K562 (cell line): ENCODE measurements around the gene SPRY4. TPM values are rescaled to one million over a fixed set of nuclear protein-coding genes. Genes with fewer than 3 reads are reported as not detected.
A peak's percentile ranks its signal among the peaks of the same experiment; 100 is the strongest.

Experiments
- BRCA1 ChIP-seq, 2 experiments: fragments of 450-650 bp in 1 of 2; sonication (generic) in 1 of 2; formaldehyde crosslinking in 1 of 2; IDR thresholded peaks; 2 replicates each; pipeline versions ENCODE4 v1.5.0 to v1.6.1; 2017 to 2020; ENCODE audit warnings: mild to moderate bottlenecking in 1 of 2, missing genetic modification reagents in 1 of 2
- EP300 ChIP-seq: IDR thresholded peaks from 2 replicates; pipeline ENCODE4 v1.6.1; 2012; ENCODE audit warnings: low read length, improper control_type of control experiment
- ETV5 ChIP-seq: sonication (generic); formaldehyde crosslinking; IDR thresholded peaks from 2 replicates; pipeline ENCODE4 v1.4.0; 2020; ENCODE audit warnings: low read depth, mild to moderate bottlenecking, missing genetic modification reagents
- HNRNPLL ChIP-seq: fragments of 200-400 bp; formaldehyde crosslinking; IDR thresholded peaks from 2 replicates; pipeline ENCODE4 v1.6.1; 2017; ENCODE audit warnings: low read length, low read depth, mild to moderate bottlenecking; ENCODE audit not compliant: poor library complexity, severe bottlenecking
- MEIS2 ChIP-seq: fragments of 450-650 bp; IDR thresholded peaks from 2 replicates; pipeline ENCODE4 v1.6.1; 2014; ENCODE audit warnings: mild to moderate bottlenecking; ENCODE audit not compliant: partially characterized antibody
- SIN3A ChIP-seq, 2 experiments: fragments of 150-350 bp in 1 of 2; IDR thresholded peaks; 2 replicates each; pipeline ENCODE4 v1.6.1; 2011 to 2016; ENCODE audit warnings: borderline replicate concordance in 2 of 2, low read depth in 2 of 2, low read length in 2 of 2, mild to moderate bottlenecking in 2 of 2, moderate library complexity in 2 of 2; ENCODE audit not compliant: control insufficient read depth in 1 of 2
- SNIP1 ChIP-seq: fragments of 450-650 bp; IDR thresholded peaks from 2 replicates; pipeline ENCODE4 v1.7.1; 2017; ENCODE audit warnings: low read depth, mild to moderate bottlenecking
- ZFP30 ChIP-seq: fragments of 250-450 bp; sonication (Bioruptor Pico); IDR thresholded peaks from 2 replicates; pipeline ENCODE4 v1.8.0; 2022; ENCODE audit warnings: moderate library complexity, mild to moderate bottlenecking, inconsistent platforms, borderline replicate concordance
- polyA plus RNA-seq, 8 experiments: library from polyadenylated mRNA; depleted of rRNA in 4 of 8; stranded (reverse) in 5 of 8; unstranded in 3 of 8; fragments of >200 nt; fragmentation: Nextera tagmentation in 2 of 8; fragmentation: Illumina TruSeq in 1 of 8; extraction: Ambion mirVana in 2 of 8; extraction: Trizol in 1 of 8; gene quantifications; 2 replicates each; pipeline versions ENCODE4 v1.2.1 to v1.2.3, GENCODE V29; 2011 to 2014; ENCODE audit warnings: inconsistent platforms in 1 of 8, missing spikeins in 1 of 8
- total RNA-seq, 7 experiments: library from RNA; depleted of rRNA in 6 of 7; stranded (reverse); fragments of >200 nt in 6 of 7; fragmentation: Illumina TruSeq in 2 of 7; extraction: Trizol in 2 of 7; gene quantifications; 2 replicates each; pipeline versions ENCODE4 v1.2.1 to v1.2.3, GENCODE V29; 2011 to 2021; ENCODE audit warnings: low replicate concordance in 1 of 7
- TF ChIP-seq, protein P1 (sequence below): fragments of 450-650 bp; IDR thresholded peaks from 2 replicates; pipeline ENCODE4 v1.7.0; 2016; ENCODE audit warnings: borderline replicate concordance
- TF ChIP-seq, protein P2 (sequence below), 2 experiments: IDR thresholded peaks; 2 replicates each; pipeline ENCODE4 v1.6.1; 2012; ENCODE audit warnings: improper control_type of control experiment in 2 of 2, low read depth in 2 of 2, low read length in 2 of 2, borderline replicate concordance in 1 of 2
- TF ChIP-seq, protein P3 (sequence below), 2 experiments: fragments of 200-800 bp in 1 of 2; sonication (Bioruptor generic) in 1 of 2; sonication (generic) in 1 of 2; formaldehyde crosslinking in 1 of 2; IDR thresholded peaks in 1 of 2; conservative IDR thresholded peaks in 1 of 2; 2 replicates each; pipeline versions ENCODE4 v1.5.0 to v1.6.1; 2016 to 2020; ENCODE audit warnings: missing compliant biosample characterization in 1 of 2, missing genetic modification characterization in 1 of 2, missing genetic modification reagents in 1 of 2
- TF ChIP-seq, protein P4 (sequence below): fragments of 450-650 bp; formaldehyde crosslinking; conservative IDR thresholded peaks from 2 replicates; pipeline ENCODE4 v1.4.0; 2022; ENCODE audit warnings: mild to moderate bottlenecking, missing genetic modification characterization
- TF ChIP-seq, protein P5 (sequence below): fragments of 200-400 bp; formaldehyde crosslinking; IDR thresholded peaks from 2 replicates; pipeline ENCODE4 v1.6.1; 2017; ENCODE audit warnings: mild to moderate bottlenecking, low read depth, low read length, moderate library complexity
- TF ChIP-seq, protein P6 (sequence below): fragments of 250-450 bp; sonication (Bioruptor Pico); IDR thresholded peaks from 2 replicates; pipeline ENCODE4 v1.4.0; 2020

SPRY4 gene
- total and polyA plus RNA-seq, 9 of the 15 experiments (the other 6 are each of a cell fraction or from before 2014, with no cell fraction given) = 2.6 to 24.2 (median 9.5) TPM

DNA sequence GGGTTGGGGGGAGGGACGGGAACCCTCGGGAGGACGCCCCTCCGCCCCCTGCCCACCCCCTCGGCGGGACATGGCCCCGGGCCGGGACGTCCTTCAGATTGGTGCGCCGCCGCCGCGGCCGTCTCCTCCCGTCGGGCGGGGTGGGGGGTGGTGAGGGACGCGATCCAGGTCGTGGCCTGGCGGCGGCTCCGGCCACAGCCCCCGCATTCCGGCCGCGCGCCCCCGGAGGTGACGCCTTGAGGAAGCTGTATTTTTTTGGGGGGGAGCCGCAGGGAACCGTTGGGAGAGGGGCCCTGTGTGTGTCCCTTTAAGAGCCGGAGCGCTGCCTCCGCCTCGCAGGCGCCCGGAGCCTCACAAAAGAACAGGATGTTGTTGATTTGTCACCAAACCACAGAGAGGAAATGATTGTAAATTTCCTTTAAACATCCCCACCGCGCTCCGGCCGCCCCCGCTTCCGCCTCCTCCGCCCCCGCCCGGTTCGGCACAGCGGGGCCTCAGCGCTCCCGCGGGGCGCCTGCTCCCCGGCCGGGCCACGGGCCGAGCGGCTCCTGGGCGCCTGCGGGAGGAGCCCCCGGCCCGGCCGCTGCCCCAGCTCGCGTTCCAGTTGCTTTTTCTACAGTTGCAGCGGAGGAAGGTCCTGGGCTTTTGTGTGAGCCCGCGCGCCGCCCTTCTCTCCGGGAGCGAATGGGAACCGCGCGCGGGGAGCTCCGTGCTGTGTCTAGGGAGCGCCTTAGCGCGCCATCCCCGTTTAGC lies 32.1 kb upstream of the SPRY4 start (continued):
- TF ChIP-seq, protein P1, sequence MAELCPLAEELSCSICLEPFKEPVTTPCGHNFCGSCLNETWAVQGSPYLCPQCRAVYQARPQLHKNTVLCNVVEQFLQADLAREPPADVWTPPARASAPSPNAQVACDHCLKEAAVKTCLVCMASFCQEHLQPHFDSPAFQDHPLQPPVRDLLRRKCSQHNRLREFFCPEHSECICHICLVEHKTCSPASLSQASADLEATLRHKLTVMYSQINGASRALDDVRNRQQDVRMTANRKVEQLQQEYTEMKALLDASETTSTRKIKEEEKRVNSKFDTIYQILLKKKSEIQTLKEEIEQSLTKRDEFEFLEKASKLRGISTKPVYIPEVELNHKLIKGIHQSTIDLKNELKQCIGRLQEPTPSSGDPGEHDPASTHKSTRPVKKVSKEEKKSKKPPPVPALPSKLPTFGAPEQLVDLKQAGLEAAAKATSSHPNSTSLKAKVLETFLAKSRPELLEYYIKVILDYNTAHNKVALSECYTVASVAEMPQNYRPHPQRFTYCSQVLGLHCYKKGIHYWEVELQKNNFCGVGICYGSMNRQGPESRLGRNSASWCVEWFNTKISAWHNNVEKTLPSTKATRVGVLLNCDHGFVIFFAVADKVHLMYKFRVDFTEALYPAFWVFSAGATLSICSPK = no peak
- TF ChIP-seq, protein P2, sequence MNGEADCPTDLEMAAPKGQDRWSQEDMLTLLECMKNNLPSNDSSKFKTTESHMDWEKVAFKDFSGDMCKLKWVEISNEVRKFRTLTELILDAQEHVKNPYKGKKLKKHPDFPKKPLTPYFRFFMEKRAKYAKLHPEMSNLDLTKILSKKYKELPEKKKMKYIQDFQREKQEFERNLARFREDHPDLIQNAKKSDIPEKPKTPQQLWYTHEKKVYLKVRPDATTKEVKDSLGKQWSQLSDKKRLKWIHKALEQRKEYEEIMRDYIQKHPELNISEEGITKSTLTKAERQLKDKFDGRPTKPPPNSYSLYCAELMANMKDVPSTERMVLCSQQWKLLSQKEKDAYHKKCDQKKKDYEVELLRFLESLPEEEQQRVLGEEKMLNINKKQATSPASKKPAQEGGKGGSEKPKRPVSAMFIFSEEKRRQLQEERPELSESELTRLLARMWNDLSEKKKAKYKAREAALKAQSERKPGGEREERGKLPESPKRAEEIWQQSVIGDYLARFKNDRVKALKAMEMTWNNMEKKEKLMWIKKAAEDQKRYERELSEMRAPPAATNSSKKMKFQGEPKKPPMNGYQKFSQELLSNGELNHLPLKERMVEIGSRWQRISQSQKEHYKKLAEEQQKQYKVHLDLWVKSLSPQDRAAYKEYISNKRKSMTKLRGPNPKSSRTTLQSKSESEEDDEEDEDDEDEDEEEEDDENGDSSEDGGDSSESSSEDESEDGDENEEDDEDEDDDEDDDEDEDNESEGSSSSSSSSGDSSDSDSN (IDR thresholded peaks at IDR 0.05; ENCODE audit: borderline replicate concordance in 1 of 2, low read depth in 2 of 2, low read length in 2 of 2) = peak; percentile 95 to 97
- peak in 1 of 2 experiments; percentile 77; a peak in 2 of 4 replicates for TF ChIP-seq SIN3A (IDR thresholded peaks at IDR 0.05; ENCODE audit: borderline replicate concordance in 2 of 2, control insufficient read depth in 1 of 2, low read depth in 2 of 2, low read length in 2 of 2)
- TF ChIP-seq, protein P3, sequence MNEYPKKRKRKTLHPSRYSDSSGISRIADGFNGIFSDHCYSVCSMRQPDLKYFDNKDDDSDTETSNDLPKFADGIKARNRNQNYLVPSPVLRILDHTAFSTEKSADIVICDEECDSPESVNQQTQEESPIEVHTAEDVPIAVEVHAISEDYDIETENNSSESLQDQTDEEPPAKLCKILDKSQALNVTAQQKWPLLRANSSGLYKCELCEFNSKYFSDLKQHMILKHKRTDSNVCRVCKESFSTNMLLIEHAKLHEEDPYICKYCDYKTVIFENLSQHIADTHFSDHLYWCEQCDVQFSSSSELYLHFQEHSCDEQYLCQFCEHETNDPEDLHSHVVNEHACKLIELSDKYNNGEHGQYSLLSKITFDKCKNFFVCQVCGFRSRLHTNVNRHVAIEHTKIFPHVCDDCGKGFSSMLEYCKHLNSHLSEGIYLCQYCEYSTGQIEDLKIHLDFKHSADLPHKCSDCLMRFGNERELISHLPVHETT (CRISPR knock-in tag; conservative IDR thresholded peaks at IDR 0.05 in 1 of 2, IDR thresholded peaks at IDR 0.05 in 1 of 2) = peak in 1 of 2 experiments; percentile 60; a peak in 2 of 4 replicates
- TF ChIP-seq, protein P4, sequence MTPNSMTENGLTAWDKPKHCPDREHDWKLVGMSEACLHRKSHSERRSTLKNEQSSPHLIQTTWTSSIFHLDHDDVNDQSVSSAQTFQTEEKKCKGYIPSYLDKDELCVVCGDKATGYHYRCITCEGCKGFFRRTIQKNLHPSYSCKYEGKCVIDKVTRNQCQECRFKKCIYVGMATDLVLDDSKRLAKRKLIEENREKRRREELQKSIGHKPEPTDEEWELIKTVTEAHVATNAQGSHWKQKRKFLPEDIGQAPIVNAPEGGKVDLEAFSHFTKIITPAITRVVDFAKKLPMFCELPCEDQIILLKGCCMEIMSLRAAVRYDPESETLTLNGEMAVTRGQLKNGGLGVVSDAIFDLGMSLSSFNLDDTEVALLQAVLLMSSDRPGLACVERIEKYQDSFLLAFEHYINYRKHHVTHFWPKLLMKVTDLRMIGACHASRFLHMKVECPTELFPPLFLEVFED (CRISPR knock-in tag) = no peak
- no peak for TF ChIP-seq HNRNPLL
- TF ChIP-seq MEIS2 = peak; percentile 62
- TF ChIP-seq SNIP1 = no peak
- TF ChIP-seq ETV5 = peak; percentile 94
- TF ChIP-seq, protein P5, sequence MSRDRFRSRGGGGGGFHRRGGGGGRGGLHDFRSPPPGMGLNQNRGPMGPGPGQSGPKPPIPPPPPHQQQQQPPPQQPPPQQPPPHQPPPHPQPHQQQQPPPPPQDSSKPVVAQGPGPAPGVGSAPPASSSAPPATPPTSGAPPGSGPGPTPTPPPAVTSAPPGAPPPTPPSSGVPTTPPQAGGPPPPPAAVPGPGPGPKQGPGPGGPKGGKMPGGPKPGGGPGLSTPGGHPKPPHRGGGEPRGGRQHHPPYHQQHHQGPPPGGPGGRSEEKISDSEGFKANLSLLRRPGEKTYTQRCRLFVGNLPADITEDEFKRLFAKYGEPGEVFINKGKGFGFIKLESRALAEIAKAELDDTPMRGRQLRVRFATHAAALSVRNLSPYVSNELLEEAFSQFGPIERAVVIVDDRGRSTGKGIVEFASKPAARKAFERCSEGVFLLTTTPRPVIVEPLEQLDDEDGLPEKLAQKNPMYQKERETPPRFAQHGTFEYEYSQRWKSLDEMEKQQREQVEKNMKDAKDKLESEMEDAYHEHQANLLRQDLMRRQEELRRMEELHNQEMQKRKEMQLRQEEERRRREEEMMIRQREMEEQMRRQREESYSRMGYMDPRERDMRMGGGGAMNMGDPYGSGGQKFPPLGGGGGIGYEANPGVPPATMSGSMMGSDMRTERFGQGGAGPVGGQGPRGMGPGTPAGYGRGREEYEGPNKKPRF = no peak
- TF ChIP-seq BRCA1 (IDR thresholded peaks at IDR 0.05) = no peak
- TF ChIP-seq BRCA1 (CRISPR knock-in tag; IDR thresholded peaks at IDR 0.05) = no peak
- no peak for TF ChIP-seq ZFP30
- TF ChIP-seq, protein P6, sequence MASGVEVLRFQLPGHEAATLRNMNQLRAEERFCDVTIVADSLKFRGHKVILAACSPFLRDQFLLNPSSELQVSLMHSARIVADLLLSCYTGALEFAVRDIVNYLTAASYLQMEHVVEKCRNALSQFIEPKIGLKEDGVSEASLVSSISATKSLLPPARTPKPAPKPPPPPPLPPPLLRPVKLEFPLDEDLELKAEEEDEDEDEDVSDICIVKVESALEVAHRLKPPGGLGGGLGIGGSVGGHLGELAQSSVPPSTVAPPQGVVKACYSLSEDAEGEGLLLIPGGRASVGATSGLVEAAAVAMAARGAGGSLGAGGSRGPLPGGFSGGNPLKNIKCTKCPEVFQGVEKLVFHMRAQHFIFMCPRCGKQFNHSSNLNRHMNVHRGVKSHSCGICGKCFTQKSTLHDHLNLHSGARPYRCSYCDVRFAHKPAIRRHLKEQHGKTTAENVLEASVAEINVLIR = no peak
- TF ChIP-seq EP300 = peak; percentile 95
